HCT116 (cell line): Measurements from ENCODE around the gene HSD17B12.

Experiments
- CBX3 ChIP-seq: IDR thresholded peaks from 2 replicates; pipeline ENCODE4 v1.6.1; 2012; ENCODE audit warnings: low read depth
- EGR1 ChIP-seq: IDR thresholded peaks from 2 replicates; pipeline ENCODE4 v1.6.1; 2012; ENCODE audit warnings: low read depth
- EZH2 ChIP-seq: fragments of 200-600 bp; sonication (generic); IDR thresholded peaks from 2 replicates; pipeline ENCODE4 v1.6.1; 2017; ENCODE audit warnings: antibody characterized with exemption, mixed run types
- EZH2phosphoT487 ChIP-seq: fragments of 200-600 bp; IDR thresholded peaks from 2 replicates; pipeline ENCODE4 v1.6.1; 2018; ENCODE audit warnings: antibody characterized with exemption, borderline replicate concordance
- POLR2A ChIP-seq: IDR thresholded peaks from 2 replicates; pipeline ENCODE4 v1.7.0; 2011; ENCODE audit warnings: borderline replicate concordance; ENCODE audit not compliant: insufficient read depth, insufficient read length; ENCODE audit errors: extremely low read depth
- POLR2AphosphoS5 ChIP-seq: IDR thresholded peaks from 2 replicates; pipeline ENCODE4 v1.6.1; 2011; ENCODE audit warnings: mild to moderate bottlenecking, low read depth, low read length, moderate library complexity
- RAD21 ChIP-seq: IDR thresholded peaks from 2 replicates; pipeline ENCODE4 v1.6.1; 2012; ENCODE audit warnings: low read depth, mild to moderate bottlenecking
- TCF7L2 ChIP-seq: IDR thresholded peaks from 2 replicates; pipeline ENCODE4 v1.7.0; 2011; ENCODE audit warnings: borderline replicate concordance, inconsistent platforms; ENCODE audit not compliant: insufficient read depth, insufficient read length; ENCODE audit errors: extremely low read depth
- TF ChIP-seq, protein P1 (sequence below): IDR thresholded peaks from 2 replicates; pipeline ENCODE4 v1.6.1; 2011; ENCODE audit warnings: mild to moderate bottlenecking, low read length, moderate library complexity; ENCODE audit not compliant: insufficient replicate concordance; ENCODE audit errors: extremely low read depth
- TF ChIP-seq, protein P2 (sequence below), 3 experiments: fragments of 200-600 bp in 1 of 3; sonication (generic) in 1 of 3; IDR thresholded peaks in 2 of 3; conservative IDR thresholded peaks in 1 of 3; 2 replicates each; pipeline ENCODE4 v1.5.1; 2012 to 2017; ENCODE audit warnings: low read depth in 2 of 3, low read length in 2 of 3, antibody characterized with exemption in 1 of 3, borderline replicate concordance in 1 of 3, control low read depth in 1 of 3, mild to moderate bottlenecking in 1 of 3, mixed read lengths in 1 of 3, mixed run types in 1 of 3, moderate library complexity in 1 of 3; ENCODE audit not compliant: insufficient read depth in 1 of 3
- TF ChIP-seq, protein P3 (sequence below): IDR thresholded peaks from 2 replicates; pipeline ENCODE4 v1.6.1; 2012; ENCODE audit warnings: low read depth
- TF ChIP-seq, protein P4 (sequence below): IDR thresholded peaks from 2 replicates; pipeline ENCODE4 v1.6.1; 2012

DNA sequence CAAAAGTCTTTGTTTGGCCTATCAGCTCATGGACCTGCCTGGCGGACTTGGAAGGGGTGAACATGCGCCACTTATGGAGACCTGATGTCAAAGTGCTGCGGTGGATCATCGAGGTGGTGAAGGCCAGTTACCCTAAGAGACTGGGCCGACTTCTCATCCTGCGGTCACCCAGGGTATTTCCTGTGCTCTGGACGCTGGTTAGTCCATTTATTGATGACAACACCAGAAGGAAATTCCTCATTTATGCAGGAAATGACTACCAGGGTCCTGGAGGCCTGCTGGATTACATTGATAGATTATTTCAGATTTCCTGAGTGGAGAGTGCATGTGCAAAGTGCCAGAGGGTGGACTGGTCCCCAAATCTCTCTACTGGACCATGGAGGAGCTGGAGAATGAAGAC is 218.0 kb downstream of the HSD17B12 start:
- no peak for TF ChIP-seq POLR2A
- TF ChIP-seq, protein P1, sequence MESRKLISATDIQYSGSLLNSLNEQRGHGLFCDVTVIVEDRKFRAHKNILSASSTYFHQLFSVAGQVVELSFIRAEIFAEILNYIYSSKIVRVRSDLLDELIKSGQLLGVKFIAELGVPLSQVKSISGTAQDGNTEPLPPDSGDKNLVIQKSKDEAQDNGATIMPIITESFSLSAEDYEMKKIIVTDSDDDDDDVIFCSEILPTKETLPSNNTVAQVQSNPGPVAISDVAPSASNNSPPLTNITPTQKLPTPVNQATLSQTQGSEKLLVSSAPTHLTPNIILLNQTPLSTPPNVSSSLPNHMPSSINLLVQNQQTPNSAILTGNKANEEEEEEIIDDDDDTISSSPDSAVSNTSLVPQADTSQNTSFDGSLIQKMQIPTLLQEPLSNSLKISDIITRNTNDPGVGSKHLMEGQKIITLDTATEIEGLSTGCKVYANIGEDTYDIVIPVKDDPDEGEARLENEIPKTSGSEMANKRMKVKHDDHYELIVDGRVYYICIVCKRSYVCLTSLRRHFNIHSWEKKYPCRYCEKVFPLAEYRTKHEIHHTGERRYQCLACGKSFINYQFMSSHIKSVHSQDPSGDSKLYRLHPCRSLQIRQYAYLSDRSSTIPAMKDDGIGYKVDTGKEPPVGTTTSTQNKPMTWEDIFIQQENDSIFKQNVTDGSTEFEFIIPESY, result no peak
- TF ChIP-seq, protein P2, sequence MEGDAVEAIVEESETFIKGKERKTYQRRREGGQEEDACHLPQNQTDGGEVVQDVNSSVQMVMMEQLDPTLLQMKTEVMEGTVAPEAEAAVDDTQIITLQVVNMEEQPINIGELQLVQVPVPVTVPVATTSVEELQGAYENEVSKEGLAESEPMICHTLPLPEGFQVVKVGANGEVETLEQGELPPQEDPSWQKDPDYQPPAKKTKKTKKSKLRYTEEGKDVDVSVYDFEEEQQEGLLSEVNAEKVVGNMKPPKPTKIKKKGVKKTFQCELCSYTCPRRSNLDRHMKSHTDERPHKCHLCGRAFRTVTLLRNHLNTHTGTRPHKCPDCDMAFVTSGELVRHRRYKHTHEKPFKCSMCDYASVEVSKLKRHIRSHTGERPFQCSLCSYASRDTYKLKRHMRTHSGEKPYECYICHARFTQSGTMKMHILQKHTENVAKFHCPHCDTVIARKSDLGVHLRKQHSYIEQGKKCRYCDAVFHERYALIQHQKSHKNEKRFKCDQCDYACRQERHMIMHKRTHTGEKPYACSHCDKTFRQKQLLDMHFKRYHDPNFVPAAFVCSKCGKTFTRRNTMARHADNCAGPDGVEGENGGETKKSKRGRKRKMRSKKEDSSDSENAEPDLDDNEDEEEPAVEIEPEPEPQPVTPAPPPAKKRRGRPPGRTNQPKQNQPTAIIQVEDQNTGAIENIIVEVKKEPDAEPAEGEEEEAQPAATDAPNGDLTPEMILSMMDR (IDR thresholded peaks at IDR 0.05 in 2 of 3, conservative IDR thresholded peaks at IDR 0.05 in 1 of 3; ENCODE audit: borderline replicate concordance in 1 of 3, insufficient read depth in 1 of 3, low read depth in 2 of 3, low read length in 2 of 3), result no peak
- TF ChIP-seq, protein P3, sequence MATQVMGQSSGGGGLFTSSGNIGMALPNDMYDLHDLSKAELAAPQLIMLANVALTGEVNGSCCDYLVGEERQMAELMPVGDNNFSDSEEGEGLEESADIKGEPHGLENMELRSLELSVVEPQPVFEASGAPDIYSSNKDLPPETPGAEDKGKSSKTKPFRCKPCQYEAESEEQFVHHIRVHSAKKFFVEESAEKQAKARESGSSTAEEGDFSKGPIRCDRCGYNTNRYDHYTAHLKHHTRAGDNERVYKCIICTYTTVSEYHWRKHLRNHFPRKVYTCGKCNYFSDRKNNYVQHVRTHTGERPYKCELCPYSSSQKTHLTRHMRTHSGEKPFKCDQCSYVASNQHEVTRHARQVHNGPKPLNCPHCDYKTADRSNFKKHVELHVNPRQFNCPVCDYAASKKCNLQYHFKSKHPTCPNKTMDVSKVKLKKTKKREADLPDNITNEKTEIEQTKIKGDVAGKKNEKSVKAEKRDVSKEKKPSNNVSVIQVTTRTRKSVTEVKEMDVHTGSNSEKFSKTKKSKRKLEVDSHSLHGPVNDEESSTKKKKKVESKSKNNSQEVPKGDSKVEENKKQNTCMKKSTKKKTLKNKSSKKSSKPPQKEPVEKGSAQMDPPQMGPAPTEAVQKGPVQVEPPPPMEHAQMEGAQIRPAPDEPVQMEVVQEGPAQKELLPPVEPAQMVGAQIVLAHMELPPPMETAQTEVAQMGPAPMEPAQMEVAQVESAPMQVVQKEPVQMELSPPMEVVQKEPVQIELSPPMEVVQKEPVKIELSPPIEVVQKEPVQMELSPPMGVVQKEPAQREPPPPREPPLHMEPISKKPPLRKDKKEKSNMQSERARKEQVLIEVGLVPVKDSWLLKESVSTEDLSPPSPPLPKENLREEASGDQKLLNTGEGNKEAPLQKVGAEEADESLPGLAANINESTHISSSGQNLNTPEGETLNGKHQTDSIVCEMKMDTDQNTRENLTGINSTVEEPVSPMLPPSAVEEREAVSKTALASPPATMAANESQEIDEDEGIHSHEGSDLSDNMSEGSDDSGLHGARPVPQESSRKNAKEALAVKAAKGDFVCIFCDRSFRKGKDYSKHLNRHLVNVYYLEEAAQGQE, result no peak
- TF ChIP-seq, protein P4, sequence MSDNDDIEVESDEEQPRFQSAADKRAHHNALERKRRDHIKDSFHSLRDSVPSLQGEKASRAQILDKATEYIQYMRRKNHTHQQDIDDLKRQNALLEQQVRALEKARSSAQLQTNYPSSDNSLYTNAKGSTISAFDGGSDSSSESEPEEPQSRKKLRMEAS, result no peak
- no peak for TF ChIP-seq RAD21
- no peak for TF ChIP-seq TCF7L2
- TF ChIP-seq POLR2AphosphoS5, result no peak
- TF ChIP-seq EGR1, result no peak
- no peak for TF ChIP-seq EZH2
- TF ChIP-seq EZH2phosphoT487, result no peak
- TF ChIP-seq CBX3, result no peak
